ENCODE data around the gene PPM1F.
"Not testable (repeated sequence)": the region's sequence is repeated elsewhere in the genome, so short reads cannot be mapped to it uniquely, and the experiment has no call there.

PPM1F gene

DNA sequence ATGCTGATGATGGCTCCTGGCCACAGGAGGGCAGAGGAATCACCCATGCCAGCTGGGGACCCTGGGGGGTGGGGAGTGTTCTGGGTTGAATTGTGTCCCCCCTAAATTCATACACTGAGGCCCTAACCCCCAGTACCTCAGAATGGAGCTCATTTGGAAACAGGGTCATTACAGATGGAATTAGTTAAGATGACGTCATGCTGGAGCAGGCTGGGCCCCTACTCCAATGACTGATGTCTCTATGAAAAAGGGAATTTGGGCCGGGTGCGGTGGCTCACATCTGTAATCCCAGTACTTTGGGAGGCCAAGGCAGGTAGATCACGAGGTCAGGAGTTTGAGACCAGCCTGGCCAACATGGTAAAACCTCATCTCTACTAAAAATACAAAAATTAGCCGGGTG is 12.7 kb downstream of the PPM1F start:
- not testable (repeated sequence) for DNase-seq

DNA sequence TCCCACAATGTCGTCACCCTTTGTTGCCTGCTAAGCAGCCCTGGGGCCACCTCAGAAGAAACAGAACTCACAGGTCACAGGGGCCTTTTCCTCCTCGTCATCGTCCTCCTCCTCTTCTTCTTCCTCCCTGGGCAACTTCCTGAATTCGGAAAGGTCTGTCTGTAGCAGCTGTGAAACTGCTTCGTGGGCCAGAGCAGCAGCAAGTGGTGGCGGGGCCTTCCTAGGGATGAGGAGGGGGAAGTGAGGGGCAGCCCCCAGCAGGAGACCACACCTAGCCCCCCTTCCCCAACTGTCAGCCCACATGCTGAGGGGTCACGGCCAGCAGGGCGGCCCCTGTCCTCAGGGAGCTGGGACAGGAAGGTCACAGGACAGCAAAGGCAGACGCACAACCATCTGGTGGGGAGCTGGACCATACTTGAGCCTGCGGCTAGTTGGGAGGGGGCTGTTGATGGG is 13.2 kb downstream of the PPM1F start:
- no peak for DNase-seq

DNA sequence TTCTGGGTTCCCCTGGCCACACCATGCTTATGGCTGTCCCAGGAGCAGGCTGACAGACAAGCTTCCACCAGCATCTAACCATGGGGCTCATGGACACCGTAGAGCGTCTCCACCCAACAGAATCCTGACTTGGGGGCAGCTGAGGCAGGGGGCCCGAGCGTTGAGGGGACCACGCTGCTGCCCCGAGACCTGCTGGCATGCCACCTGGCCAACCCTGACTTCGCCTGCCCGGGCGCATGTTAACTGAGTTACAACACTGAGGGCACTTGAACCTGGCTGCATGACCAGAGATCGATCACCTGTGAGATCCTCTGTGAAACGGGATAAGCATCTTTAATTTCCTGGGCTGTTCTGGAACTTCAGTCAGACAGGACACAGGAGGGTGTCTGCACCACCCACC is 13.7 kb downstream of the PPM1F start:
- no peak for DNase-seq

DNA sequence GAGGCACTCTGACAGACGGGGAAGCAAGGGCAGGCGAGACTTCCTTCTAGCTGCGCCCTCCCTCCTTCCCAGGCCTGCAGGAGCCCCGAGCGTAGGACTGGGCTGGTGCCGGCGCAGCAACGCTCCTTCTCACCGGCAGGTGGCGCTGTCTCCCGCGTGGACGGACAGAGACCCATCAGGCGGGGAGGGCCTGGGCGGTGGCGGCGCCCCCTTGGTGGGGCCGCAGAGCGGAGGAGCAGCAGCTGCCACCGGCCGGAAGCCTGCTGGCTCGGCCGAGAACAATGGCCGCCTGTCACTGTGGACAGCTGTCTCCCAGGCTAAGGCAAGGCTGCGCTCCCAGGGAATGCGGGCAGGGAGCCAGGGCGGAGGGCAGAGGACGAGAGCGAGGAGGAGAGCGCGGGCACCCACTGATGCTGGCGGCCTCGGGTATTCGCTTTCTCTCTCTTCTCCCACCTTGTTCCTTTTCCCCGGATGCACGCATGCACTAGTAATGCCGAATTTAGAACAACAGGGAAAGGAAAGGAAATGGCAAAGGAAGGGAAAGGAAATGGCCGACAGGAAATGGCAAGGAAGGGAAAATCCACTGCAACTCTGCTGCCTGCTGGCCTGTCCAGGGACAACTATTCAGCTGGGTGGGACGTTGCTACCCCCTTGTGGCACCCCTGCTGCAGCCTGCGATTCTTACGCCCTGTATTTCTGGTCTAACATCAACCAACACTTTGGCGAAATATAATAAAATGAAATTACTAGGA is 14.4 kb downstream of the PPM1F start:
- peak; percentile 89 for DNase-seq

DNA sequence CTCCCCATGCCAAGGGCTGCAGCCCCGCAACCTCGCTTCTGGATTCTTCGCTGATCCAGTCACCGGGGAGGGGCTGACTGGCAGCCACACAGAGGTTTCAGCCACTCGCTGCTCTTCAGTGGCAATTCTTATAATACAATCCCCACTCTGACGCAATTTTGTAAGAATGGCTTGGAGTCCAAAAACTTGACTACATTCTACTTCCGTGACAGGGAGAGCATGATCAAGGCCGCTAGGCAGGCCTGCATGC is 14.9 kb downstream of the PPM1F start:
- no peak for DNase-seq

DNA sequence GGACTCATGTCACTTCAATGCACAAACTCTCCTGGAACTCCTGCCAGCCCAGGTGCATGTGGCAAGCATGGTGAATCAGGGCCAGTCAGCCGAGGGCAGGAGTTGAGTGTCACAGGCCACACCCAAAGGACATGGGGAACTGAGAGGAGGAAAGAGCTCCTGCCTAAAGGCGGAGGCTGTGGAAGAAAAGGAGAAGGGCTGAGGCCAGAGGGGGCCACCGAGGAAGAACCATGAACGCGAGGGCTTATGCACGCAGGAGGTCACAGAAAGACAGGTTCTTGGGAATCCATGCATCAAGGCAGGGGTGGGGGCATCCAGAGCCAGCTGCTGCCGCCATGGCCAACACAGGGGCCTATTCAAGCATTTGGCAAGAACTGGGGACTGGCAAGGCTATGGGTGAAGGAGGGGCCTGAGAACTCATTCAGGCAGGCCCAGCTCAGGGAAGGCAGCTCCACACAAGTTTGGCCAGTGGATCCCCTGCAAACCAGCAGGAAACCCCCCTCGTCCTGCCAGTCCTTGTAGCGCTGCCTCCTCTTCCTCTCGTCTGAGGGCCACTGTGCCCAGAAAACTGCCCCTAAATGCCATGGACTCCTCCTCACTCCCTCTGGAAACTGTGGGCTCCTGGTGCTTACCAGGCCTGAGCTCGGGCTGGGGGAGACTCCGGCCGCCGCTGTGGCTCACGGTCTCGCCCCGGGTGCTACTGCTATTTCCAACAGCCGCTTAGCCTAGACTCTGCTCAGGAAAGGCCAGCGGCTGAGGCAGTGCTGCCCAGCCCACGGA is 15.4 kb downstream of the PPM1F start:
- DNase-seq, result no peak

DNA sequence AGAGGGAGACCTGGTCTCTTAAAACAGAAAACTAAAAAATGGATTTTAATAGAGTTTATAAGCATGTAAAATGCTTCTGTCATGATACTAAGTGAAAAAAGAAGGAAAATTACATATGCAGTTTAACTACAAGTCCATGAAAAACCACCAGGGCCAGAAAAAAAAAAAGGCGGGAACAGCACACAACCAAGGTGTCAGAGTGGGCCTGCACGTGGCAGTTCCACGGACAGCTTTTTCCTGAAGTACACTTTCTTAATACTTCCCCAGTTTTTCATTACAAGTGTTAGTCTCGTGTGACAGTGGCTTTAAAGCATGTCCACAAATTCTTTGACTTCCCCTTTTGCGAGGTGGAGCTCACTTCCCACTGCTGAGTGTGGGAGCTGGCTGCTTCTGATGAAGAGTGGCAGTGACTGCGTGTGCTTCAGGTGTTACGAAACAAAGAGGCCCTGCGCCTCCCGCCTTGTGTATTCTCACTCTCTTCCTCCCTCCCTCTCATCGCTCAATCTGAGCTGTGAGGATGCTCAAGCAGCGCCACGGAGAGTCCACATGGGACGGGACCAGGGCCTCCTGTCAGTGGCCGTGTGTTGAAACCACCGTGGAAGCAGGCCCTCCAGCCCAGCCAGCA is 16.4 kb downstream of the PPM1F start:
- no peak for DNase-seq

DNA sequence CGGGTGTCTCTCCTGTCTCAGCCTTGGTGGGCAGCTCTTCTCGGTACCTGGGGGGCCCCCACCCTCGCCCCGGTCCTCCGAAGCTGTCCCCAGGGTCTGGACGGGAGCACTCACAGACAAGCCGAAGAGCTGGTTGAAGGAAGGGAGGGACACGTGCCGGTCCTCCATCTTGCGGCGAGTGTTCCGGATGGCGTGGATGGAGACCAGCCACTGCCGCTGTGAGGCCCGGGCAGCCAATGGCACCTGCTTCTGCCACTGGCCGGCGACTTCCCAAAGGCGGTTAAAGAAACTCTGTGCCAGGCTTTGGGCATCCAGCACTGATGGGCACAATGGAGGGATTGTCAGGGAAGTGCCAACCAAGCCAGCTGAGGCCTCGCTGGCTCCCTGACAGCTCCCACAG is 18.7 kb downstream of the PPM1F start:
- DNase-seq, result no peak

DNA sequence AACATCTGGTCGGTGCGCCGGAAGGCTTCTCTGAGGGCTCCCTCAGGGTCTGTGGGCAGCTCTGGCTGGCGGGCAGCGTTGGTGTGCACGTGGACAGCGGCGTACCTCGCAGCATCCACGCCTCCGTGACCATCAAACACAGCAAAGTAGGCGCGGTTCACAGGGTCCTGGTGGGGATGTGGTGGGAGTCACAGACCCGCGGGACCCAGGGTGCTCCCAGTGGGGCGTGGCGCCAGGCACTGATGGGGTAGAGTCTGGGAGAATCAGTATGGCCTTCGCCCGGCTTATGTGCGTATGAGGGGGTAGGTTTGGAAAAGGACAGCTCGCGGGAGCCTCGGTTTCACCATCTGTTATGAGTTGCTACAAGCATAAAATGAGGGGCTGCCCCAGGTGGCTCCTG is 19.2 kb downstream of the PPM1F start:
- DNase-seq, result no peak

DNA sequence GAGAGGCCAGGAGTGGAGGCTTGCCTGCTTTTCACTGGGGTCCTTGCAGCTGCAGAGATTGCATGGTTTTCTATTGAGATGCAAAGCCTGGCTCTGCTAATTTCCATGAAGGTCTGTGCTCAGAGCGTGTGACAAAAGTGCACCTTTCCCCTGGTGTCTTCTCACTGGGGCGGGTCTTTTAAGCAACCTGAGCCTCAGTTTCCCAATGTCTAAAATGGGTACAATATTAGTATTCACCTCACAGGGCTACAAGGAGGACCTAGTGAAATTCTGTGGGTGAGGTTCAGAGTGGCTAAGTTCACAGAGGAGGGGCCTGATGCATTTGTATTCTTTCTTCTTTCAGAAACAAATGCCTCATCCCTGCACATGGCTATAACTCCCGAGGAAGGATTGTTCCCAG is 20.3 kb downstream of the PPM1F start:
- DNase-seq, result no peak

DNA sequence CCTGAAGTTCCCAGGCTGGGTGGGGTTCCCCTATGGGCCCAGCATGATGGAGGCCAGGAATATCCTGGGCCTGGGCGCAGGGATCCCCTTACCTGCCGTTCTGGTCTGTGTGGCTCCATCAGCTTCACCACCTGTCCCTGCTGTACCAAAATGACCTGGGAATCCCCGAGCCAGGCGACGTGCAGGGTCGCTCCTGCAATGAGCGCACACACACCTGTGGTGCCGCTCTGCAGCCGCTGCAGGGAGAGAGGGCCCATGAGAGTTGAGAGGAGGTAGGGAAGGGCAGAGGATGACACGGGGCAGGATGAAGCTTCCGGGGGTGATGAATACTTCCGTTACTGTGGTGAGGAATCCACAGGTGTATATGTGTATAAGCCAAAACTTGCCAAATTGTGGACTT is 21.6 kb downstream of the PPM1F start:
- DNase-seq, result no peak

DNA sequence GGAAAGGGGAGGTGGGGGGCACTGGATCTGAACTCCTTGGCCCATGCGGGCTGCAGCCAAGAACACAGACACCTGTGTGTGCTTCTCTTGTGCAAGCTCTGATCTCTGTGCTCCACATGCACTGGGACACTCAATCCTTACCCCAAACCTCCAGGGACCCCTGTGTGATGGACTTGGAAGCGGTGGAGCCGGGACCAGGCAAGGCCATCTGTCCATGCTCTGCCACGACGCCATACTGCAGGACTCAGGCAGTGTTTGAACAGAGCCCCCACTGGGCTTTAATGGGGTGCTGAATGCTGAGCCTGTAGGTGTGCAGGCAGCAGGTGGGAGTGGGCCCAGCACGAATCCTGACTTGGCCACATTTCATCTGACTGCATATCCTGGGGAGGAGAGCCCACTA is 23.4 kb downstream of the PPM1F start:
- no peak for DNase-seq

DNA sequence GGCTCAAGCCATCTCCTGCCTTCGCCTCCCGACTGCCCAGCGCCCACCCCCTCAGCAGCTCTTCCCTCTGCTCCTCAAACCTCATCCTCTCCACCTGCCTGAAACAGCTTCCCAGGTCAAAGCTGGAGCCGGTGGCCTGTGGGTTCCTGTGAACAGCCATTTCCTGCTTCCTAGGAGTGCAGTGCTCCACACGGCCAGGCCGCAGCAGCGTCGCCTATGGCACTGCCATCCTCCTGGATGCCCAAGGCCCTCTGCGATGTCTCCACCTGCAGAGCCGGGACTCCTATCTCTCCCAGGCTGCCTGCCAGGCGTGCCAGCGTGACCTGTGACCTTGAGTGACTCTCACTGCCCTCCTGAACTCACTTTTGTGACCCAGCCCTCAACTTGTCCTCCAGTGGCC is 24.6 kb downstream of the PPM1F start:
- DNase-seq, result no peak

DNA sequence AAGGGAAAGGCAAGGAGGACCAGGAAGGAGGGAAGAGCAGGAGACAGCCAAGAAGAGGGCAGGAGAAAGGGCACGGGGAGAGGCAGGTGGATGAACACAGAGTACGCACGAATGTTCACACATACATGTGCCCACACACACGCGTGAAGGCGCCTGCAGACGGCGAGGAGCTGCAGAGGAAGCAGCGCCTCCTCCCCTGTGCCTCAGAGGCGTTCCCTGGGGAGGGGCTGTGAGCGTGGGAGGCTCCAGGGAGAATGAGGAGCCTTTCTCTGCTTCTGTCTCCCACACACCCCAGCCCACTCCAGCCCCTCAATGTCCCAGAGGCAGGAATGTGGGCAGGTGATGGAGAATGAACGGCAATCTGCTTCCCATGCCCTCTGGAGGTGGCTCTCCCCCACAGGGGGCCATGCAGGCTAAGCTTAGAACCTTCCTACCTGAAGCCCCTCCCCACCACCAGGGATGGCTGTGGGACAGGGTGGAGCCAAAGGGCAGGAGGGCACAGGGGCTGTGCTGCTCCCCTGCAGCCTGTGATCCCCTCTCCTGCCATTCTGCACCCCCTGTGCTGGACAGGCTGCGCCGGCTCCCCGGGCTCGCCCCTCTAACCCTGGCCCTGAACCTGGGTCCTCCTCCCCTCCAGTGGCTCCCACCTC is 25.3 kb downstream of the PPM1F start:
- DNase-seq, result no peak

DNA sequence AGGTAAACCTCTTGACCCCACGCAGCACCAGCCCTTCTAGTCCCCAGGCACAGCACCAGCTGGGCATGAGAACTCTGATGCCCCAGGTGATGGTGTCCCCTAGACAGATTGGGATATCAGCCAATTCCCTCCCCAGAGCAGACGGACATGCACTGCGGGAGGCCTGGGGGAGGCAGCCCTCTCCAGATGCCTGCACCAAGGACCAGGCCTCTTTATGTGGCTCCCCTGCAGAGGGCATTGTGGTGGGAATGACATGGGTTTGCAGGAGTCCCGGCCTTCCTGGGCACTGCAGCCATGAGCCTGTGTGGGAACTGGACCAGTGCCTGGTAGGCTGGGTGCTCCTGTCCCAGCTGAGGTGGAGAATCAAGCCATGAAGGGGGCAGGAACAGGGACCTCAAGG is 25.9 kb downstream of the PPM1F start:
- no peak for DNase-seq

DNA sequence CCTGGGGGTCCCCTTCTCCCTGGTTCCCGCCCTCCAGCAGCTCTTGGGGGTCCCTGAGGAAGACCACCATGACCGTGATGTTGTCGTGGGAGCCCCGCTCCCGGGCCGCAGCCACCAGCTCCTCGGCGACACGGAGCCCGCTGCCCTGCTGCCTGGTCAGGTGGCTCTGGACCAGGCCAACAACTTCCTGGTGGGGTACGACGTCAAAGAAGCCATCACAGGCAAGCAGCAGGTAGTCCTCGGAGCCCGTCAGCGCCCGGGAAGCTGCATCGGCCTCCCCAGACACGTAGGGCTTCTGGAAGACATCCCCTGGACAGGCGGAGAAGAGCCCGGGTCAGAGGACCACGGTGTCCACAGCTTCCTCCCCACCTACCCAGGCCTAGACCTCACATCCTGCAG is 29.5 kb downstream of the PPM1F start:
- no peak for DNase-seq

DNA sequence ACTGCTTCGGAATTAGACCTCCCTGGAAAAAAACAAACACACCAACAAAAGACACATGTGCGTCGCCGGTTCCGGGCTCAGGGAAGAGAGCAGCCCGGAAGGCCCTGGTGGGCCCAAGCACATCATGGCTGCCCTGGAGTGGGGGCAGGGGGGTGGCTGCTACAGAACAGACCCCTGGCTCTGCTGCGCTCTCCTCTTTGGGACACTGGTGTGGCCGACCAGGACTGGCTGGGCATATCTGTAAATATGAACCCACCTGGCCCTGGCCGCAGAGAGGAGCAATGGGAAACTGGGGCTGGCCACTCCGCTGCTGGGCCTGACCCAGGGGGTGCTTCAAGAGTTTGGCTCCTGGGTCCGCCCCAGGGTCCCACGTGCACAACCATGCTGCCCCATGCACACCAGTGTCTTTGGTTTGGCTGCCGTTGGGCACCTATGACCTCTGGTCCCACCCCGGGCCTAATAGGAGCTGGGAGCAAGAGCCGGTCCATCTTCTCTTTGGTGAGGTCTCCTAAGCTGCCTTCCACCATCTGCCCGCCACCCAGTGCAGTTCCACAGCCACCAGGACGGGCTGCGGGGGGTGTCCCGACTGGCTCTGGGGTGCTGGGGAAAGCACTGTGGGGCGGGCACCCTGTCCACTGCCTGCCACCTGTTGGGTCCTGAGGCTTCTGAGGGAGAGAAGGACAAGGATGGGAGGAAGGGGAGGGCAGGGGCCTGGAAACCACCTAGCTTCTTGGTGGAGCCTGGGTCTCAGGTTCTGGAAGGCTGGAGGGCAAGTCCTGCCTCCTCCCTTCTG is 30.1 kb downstream of the PPM1F start:
- no peak for DNase-seq

DNA sequence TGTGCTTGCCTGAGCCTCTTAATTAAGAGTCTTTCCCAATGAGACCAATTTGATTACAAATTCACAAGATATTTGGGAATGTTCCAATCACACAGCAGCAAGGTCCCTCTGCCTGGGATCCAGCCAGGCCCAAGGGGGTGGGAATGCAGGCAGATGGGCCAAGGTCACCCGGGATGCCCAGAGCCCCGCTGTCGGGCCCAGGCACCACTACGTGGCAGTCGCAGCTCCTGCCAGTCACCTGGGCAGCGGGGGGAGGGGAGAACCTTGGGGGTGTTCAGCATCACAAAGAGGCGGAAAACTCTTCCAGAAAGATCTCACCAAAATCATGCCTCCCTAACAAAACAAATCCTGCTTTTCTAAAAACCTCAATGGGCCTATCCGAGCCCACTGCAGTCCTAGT is 30.9 kb downstream of the PPM1F start:
- no peak for DNase-seq

DNA sequence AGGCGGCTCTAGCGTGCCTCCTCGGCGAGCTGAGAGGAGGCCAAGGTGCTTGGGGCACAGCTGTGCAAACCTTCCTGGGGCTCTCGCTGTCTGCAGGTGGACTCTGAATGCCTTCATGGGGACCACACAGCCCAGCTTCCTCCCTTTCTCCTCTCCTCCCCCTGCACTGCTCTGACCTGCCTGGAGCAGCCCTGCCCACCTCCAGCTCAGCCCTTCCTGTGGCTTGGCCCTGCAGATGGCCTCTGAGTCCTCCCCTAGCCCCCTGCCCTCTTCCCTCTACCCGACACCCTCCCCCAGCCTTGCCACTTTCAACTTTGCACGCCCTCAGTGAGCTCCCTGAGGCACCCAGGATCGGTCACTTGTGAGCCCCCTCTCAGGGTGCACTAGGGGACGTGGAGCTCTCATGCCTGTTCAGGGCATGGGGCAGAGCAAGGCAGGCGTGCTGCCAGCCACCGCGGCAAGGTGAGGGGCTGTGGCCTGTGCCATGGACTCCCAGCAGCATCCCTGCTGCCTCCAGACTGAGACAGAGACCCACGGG is 31.4 kb downstream of the PPM1F start:
- DNase-seq, result no peak

DNA sequence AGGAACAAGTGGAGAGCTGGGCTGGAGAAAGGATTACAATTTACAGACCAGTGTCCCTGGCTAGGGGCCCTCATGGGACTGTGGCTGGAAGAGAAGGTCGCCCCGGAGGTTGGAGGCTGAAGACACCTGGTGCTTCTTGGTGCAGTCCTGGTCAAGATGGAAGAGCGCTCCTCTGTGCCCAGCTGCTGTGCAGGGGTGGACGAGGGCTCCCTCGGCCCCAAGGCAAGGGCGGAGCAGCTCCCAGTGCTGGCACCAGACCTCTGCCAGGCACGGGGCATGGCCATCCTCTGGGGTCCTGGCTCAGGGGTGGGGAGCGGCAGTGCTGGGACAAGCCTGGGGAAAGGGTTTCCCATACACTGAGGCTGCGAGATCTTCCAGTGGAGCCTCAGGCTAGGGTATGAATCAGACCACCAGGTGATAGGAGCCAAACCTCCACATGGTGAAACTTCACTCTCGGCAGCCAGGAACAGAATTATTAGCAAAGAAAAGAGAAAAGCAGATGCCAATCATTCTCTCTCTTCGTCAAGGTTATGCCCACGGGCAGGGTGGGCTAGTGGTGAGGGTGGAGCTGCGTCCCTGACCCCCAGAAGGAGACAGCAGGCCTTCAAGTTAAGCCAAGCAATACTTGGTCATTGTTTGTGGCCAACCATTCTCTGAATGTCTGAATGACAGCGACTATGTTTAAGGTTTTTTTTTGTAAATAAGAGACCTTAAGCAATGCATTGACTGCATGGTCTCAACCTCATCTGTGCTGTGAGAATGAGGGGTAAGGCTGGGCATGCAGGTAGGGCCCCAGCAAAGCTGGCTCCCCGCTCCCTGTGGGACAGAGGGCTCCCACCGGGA is 32.1 kb downstream of the PPM1F start:
- DNase-seq, result no peak

DNA sequence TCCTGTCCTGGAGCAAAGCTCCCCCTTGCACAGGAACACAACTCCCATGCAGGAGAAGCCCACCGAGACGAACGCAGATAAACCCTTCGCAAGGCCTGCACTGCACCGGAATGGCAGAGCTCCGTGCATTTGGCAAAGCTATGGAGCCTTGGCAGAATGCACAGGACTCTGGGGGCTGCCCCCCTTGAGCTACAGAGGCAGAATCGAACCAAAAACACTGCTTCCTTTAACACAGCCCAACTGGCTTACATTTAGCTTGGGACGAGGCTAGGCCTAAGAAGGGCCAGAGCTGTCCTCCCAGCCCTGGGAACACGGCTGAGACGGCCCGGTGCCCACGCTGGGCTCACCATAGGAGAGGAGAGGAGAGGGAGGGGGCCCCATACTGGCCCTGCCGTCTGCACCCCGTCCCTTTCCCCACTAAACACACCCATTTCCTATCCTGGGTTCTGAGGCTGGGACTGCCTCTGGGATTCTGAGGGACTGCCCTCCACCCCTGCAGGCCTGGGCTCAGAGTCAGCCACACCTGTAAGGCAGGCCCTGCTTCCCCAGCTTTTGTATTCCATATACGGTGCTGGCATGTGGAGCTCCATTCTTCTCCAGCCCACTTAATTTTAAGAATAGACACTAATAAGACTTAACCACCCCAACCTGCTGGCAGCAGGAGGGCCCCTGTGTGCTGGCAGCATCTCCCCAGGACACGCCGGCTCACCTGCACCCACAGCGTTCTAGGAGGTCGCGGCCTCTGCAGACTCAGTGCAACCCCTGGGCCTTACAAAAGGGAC is 32.9 kb downstream of the PPM1F start:
- no peak for DNase-seq

Measured in fibroblast of skin of back (primary cell).